Spleen (tissue), 7 donors: ENCODE data around the gene COL9A3.
"Not testable (repeated sequence)": the region's sequence is repeated elsewhere in the genome, so short reads cannot be mapped to it uniquely, and the experiment has no call there.

Experiments used
- CTCF ChIP-seq, 11 experiments: fragments of 200-600 bp in 7 of 11; fragments of 450-650 bp in 4 of 11; sonication (generic) in 4 of 11; IDR thresholded peaks in 8 of 11; conservative IDR thresholded peaks in 3 of 11; 1 replicate in 7 of 11; 2 replicates in 4 of 11; pipeline versions ENCODE4 v1.4.0 to v1.8.0; 2016 to 2021; ENCODE audit warnings: antibody characterized with exemption in 11 of 11, inconsistent platforms in 4 of 11, mild to moderate bottlenecking in 1 of 11
- POLR2A ChIP-seq, 3 donors: fragments of 450-650 bp; IDR thresholded peaks; one replicate each; pipeline ENCODE4 v1.5.1; 2017; ENCODE audit warnings: antibody characterized with exemption in 3 of 3, mild to moderate bottlenecking in 1 of 3
- donor health status: DM: no; HTN: no; CAD: no; lungs with moderate emphysema.
- donor health status: DM: no; HTN: no; CAD: no.
- donor health status: DM: no; HTN: no; CAD: no.

DNA sequence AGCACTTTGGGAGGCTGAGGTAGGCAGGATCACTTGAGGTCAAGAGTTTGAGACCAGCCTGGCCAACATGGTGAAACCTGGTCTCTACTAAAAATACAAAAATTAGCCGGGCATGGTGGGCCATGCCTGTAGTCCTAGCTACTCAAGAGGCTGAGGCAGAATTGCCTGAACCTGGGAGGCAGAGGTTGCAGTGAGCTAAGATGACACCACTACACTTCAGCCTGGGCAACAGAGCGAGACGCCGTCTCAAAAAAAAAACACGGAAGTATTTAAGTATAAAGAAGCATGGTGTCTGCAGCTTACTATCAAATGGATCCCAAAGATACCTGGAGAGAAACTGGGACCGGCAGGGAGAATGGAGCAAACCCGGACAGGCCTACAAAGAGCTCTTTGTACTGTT, 32.1 kb downstream of the COL9A3 start:
- TF ChIP-seq POLR2A (IDR thresholded peaks at IDR 0.05); CTCF (IDR thresholded peaks at IDR 0.05 in 8 of 11, conservative IDR thresholded peaks at IDR 0.05 in 3 of 11): not testable (repeated sequence)
